Epidermal melanocyte (primary cell): Measurements from ENCODE around the gene SHTN1.

Experiments
- DNase-seq: peaks from one replicate; pipeline ENCODE4 v3.0.0; 2011; ENCODE audit warnings: low spot score; ENCODE audit not compliant: insufficient read length

Gene SHTN1

GRCh38 chr10:116870949-116871348 lies 134.0 kb downstream of the SHTN1 start:
- no peak for DNase-seq

- no peak for DNase-seq
Observed at GRCh38 chr10:116868722-116869121, 136.3 kb downstream of the SHTN1 start.

- no peak for DNase-seq
Observed at GRCh38 chr10:116868198-116868676, 136.8 kb downstream of the SHTN1 start.

- no peak for DNase-seq
Observed at GRCh38 chr10:116866987-116867595, 137.9 kb downstream of the SHTN1 start.

- no peak for DNase-seq
Observed at GRCh38 chr10:116866066-116866465, 138.9 kb downstream of the SHTN1 start.

GRCh38 chr10:116864436-116864835 lies 140.6 kb downstream of the SHTN1 start:
- no peak for DNase-seq

GRCh38 chr10:116861796-116862195 lies 143.2 kb downstream of the SHTN1 start:
- no peak for DNase-seq

GRCh38 chr10:116857156-116857555 lies 147.8 kb downstream of the SHTN1 start:
- DNase-seq, result no peak

GRCh38 chr10:116853701-116854100 lies 151.3 kb downstream of the SHTN1 start:
- no peak for DNase-seq

- no peak for DNase-seq
Observed at GRCh38 chr10:116853287-116853686, 151.7 kb downstream of the SHTN1 start.

GRCh38 chr10:116852246-116852645 lies 152.7 kb downstream of the SHTN1 start:
- no peak for DNase-seq

GRCh38 chr10:116850058-116850611 lies 154.9 kb downstream of the SHTN1 start:
- DNase-seq, result no peak

GRCh38 chr10:116849248-116850057 lies 155.5 kb downstream of the SHTN1 start, which contains the start of gene ENO4:
Gene ENO4 (plus strand): TSS chr10:116849499. CDS start chr10:116849567, 68 bp downstream.
- peak; percentile 64 for DNase-seq

- DNase-seq, result no peak
Observed at GRCh38 chr10:116848944-116849247, 156.1 kb downstream of the SHTN1 start.

GRCh38 chr10:116848032-116848943 lies 156.7 kb downstream of the SHTN1 start:
- no peak for DNase-seq

GRCh38 chr10:116845823-116846222 lies 159.2 kb downstream of the SHTN1 start:
- no peak for DNase-seq

- no peak for DNase-seq
Observed at GRCh38 chr10:116840389-116841075, 164.5 kb downstream of the SHTN1 start.

- DNase-seq, result no peak
Observed at GRCh38 chr10:116838143-116838725, 166.8 kb downstream of the SHTN1 start.

GRCh38 chr10:116836902-116837523 lies 168.0 kb downstream of the SHTN1 start:
- no peak for DNase-seq

- no peak for DNase-seq
Observed at GRCh38 chr10:116836083-116836482, 168.9 kb downstream of the SHTN1 start.
